SK-N-MC (cell line): ENCODE data around the gene AHSG.

Experiments
- EZH2 ChIP-seq: fragments of 200-600 bp; sonication (generic); IDR thresholded peaks from one replicate; pipeline ENCODE4 v1.6.1; 2017; ENCODE audit warnings: antibody characterized with exemption
- FOXP2 ChIP-seq: optimal IDR thresholded peaks from 2 replicates; pipeline ENCODE3; 2011; ENCODE audit warnings: mild to moderate bottlenecking, moderate library complexity; ENCODE audit not compliant: insufficient read depth; ENCODE audit errors: extremely low read length, control extremely low read depth
- POLR2AphosphoS5 ChIP-seq: IDR thresholded peaks from 2 replicates; pipeline ENCODE4 v1.6.1; 2012; ENCODE audit warnings: mild to moderate bottlenecking, low read depth, low read length, borderline replicate concordance

- TF ChIP-seq POLR2AphosphoS5 = no peak
- TF ChIP-seq EZH2 = no peak
- no peak for TF ChIP-seq FOXP2
Observed at GRCh38 chr3:186648851-186649250, 36.0 kb downstream of the AHSG start.
